Rectal smooth muscle tissue (tissue), 1 donor: ENCODE measurements around the gene IL34.
"Not testable (repeated sequence)": the region's sequence is repeated elsewhere in the genome, so short reads cannot be mapped to it uniquely, and the experiment has no call there.

Experiments used
- H3K27ac ChIP-seq: one replicate; pipeline ENCODE4 v1.7.0; 2013; ENCODE audit warnings: low read depth, low read length, inconsistent platforms
- H3K27me3 ChIP-seq: one replicate; pipeline ENCODE4 v1.7.0; 2013; ENCODE audit warnings: low read length; ENCODE audit not compliant: control insufficient read depth, insufficient read depth
- H3K36me3 ChIP-seq: one replicate; pipeline ENCODE4 v1.7.0; 2013; ENCODE audit warnings: low read length; ENCODE audit not compliant: control insufficient read depth, insufficient read depth
- H3K4me1 ChIP-seq: one replicate; pipeline ENCODE4 v1.7.0; 2013; ENCODE audit warnings: low read length; ENCODE audit not compliant: control insufficient read depth, insufficient read depth
- H3K4me3 ChIP-seq: one replicate; pipeline ENCODE4 v1.7.0; 2013; ENCODE audit warnings: low read length
- H3K9ac ChIP-seq: one replicate; pipeline ENCODE4 v1.7.0; 2013; ENCODE audit warnings: low read length

Gene IL34

DNA sequence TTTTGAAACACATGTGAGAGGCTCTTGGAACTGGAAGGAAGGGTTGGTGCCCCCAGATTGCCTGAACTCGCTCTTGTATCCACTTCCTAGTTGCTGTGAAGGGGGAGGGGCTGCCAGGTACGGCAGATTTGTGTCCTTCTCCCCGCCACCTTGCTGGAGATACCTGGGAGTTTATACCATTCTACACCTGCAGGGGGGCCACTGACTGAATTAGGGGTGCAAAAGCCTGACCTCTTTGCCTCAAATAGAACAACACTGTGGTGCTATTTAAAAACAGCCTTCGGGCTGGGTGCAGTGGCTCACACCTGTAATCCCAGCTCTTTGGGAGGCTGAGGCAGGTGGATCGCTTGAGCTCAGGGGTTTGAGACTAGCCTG is 35.1 kb upstream of the IL34 start:
- no peak overlapping the region for H3K27ac ChIP-seq
- H3K9ac ChIP-seq = no peak overlapping the region
- no peaks in the 10 kb centered on the region for H3K27me3 ChIP-seq
- no peaks in the 10 kb centered on the region for H3K36me3 ChIP-seq
- peaks cover 3% of the 10 kb centered on the region for H3K4me1 ChIP-seq
- no peak overlapping the region for H3K4me3 ChIP-seq

DNA sequence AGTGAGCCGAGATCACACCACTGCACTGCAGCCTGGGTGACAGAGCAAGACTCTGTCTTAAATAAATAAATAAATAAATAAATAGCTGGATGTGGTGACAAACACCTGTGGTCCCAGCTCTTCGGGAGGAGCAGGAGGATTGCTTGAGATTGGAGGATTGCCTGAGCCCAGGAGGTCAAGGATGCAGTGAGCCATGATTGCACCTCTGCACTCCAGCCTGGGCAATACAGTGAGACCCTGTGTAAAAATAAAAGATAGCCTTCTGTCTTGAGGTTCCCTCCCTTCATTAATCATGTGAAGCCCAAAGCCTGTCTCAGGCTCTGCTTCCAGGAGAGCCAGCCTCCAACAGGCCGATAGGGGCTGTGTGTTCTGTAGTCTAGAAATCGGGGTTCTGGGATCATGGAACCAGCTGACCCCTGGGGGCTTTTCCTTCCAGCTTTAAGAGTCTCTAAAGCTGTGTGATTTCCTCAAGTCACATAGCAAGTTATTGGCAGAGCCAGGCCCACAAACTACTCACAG is 34.5 kb upstream of the IL34 start:
- Histone ChIP-seq H3K27me3 (no peaks in the 10 kb centered on the region), H3K9ac (no peak overlapping the region), H3K4me3 (no peak overlapping the region), H3K36me3 (no peaks in the 10 kb centered on the region), H3K4me1 (peaks cover 3% of the 10 kb centered on the region), H3K27ac (no peak overlapping the region)

DNA sequence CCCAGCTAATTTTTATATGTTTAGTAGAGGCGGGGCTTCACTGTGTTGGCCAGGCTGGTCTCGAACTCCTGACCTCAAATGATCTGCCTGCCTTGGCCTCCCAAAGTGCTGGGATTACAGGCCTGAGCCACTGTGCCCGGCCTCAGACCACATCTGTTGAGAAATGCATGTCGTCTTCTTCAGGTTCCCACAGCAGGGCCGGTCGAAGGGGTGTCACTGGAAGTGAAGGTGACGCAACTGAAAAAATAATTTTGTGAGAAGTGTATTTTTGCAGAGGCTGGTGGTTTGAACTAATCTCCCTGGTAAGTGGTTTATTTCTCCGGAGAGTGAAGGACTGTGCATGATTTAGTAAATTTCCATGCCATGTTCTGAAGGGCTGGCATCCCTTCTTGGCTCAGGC is 33.4 kb upstream of the IL34 start:
- Histone ChIP-seq H3K36me3 (no peaks in the 10 kb centered on the region), H3K9ac (no peak overlapping the region), H3K27ac (no peak overlapping the region), H3K27me3 (no peaks in the 10 kb centered on the region), H3K4me3 (no peak overlapping the region), H3K4me1 (peaks cover 3% of the 10 kb centered on the region)

DNA sequence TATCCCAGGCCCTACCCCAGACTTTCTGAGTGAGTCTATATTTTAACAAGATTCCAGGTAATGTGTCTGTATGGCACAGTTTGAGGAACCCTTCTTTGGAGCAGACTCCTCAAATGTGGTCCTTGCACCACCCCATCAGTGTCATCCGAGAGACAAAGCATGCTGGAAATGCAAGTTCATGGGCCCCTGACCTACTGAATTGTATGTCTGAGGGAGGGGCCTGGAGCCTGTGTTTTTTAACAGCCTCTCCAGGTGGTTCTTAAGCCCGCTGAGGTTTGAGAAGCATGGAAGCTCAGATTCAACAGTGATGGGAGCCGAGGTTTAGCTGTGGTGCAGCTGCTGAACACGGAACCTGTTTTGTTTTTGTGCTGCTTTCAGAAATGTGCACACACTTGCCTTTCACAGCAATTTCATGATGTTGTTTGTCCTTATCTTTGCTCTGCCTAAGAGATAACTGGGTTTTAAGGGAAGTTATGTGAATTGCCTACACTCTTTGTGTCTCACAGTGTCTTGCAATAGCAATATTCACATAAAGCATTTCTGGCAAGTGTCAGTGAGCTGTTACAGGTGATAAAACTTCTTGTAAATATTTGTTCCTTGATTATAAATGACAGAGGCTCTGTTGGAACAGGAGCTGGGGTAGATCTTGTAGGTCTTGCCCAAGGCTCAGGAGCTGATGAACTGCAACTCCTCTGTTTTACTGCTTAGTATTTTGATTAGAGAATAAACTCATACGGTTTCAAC is 32.0 kb upstream of the IL34 start:
- H3K4me1 ChIP-seq = peaks cover 3% of the 10 kb centered on the region
- H3K27me3 ChIP-seq = no peaks in the 10 kb centered on the region
- H3K36me3 ChIP-seq = no peaks in the 10 kb centered on the region
- no peak overlapping the region for H3K4me3 ChIP-seq
- no peak overlapping the region for H3K9ac ChIP-seq
- H3K27ac ChIP-seq = no peak overlapping the region

DNA sequence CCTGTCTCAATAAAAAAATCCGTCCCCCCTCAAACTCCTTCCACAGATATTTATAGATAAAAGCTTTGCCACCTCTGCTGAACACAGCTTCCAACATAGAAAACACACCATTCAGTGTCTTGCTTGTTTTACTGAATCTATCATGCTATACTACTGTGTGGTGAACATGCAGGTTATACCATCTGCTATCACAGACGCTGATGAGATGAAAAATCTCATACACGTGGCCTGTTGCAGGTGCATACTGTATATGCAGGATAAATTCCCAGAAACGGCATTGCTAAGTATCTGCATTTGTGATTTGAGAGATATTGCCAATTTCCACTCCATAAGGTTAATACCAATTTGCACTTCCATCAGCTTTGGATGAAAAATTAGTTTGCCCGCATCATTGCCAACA is 30.4 kb upstream of the IL34 start:
- Histone ChIP-seq H3K36me3 (no peaks in the 10 kb centered on the region), H3K4me1 (peaks cover 3% of the 10 kb centered on the region), H3K27ac (no peak overlapping the region), H3K27me3 (no peaks in the 10 kb centered on the region), H3K9ac (no peak overlapping the region), H3K4me3 (no peak overlapping the region)

DNA sequence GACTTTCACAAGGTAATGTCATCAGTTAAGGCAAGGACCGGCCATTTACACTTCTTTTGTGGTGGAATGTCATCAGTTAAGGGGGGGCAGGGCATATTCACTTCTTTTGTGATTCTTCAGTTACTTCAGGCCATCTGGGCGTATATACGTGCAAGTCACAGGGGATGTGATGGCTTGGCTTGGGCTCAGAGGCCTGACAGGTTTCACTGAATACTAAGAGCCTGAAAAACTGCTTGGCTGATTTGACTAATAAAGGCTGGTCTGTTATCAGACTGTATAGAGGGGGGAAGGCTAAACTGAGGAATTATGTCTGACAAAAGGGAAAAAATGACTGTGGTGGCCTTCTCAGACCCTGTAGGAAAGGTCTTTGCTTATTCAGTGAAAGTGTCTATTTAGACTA is 24.5 kb upstream of the IL34 start:
- not testable (repeated sequence) for H3K36me3 ChIP-seq, H3K4me1 ChIP-seq, H3K27ac ChIP-seq, H3K27me3 ChIP-seq, H3K9ac ChIP-seq, H3K4me3 ChIP-seq

DNA sequence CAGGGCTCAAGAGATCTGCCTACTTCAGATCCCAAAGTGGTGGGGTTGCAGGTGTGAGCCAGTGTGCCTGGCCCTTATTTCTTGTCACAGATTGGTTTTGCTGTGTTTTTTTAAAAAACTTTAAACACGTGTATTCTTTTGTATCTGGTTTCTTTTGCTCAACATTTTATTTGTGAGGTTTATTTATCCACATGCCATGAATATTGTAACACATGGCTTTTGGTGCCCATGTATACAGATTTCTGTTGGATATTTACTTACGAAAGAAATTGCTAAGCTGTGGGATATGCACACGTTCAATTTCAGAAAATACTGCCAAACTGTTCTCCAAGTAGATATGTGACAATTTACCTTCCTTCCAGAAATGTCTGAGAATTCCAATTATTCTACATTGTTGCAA is 18.7 kb upstream of the IL34 start:
- Histone ChIP-seq H3K36me3 (no peaks in the 10 kb centered on the region), H3K27me3 (no peaks in the 10 kb centered on the region), H3K4me1 (no peaks in the 10 kb centered on the region), H3K9ac (no peak overlapping the region), H3K4me3 (no peak overlapping the region), H3K27ac (no peak overlapping the region)

DNA sequence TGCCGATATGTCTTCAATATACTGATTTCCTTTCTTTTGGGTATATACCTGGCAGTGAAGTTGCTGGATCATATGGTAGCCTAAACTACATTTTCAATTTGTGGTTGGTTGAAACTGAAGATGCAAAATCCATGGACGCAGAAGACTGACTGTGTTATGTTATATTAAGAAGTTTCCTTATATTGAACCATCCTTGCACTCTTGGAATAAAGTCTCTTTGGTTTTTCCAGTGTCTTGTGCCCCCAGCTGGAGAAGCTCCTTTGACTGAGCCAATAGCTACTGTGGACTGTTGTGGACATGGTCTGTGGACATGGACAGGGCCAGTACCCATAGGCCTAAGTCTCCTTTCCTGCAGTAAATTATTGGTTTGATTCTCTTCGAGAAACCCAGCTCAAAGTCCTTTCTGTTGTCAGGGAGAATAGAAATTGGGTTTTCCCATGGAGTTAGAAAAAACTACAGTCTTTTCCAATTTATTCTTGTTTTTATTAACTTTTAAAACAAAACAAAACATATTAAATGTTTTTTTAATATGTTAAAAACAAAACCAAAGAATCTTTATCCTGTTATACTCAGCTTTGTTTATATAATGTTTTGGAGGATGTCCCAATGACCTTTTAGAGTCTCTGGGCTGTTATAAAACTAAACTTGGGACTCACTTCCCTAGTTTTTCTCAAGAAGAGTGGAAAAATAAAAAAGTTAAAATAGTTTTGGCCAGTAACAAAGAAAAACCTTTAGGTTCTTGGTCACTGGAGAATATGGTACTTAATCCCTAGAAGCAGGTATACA is 15.2 kb upstream of the IL34 start:
- H3K27me3 ChIP-seq = no peaks in the 10 kb centered on the region
- no peak overlapping the region for H3K9ac ChIP-seq
- no peaks in the 10 kb centered on the region for H3K36me3 ChIP-seq
- H3K27ac ChIP-seq = no peak overlapping the region
- no peaks in the 10 kb centered on the region for H3K4me1 ChIP-seq
- no peak overlapping the region for H3K4me3 ChIP-seq

DNA sequence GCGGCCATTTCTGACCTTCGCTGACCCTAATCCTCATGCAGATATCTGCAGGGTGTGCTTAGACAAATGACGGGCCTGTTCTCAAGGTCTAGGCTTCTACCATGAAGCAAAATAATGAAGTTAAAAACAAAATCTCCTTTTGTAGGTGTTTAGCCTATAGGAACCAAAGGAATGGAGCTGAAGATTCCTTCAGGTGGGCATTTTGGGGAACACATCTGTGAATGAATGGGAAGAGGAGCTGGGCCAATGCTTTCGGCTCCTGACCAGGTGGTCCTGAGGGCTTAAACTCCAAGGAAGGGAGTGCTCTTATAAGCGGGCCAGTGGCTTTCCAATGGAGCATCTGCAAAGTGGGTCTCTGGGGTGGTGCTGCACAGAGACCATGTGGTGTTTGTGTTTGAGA is 14.1 kb upstream of the IL34 start:
- no peaks in the 10 kb centered on the region for H3K27me3 ChIP-seq
- no peaks in the 10 kb centered on the region for H3K4me1 ChIP-seq
- no peak overlapping the region for H3K4me3 ChIP-seq
- H3K27ac ChIP-seq = no peak overlapping the region
- H3K36me3 ChIP-seq = no peaks in the 10 kb centered on the region
- H3K9ac ChIP-seq = no peak overlapping the region

DNA sequence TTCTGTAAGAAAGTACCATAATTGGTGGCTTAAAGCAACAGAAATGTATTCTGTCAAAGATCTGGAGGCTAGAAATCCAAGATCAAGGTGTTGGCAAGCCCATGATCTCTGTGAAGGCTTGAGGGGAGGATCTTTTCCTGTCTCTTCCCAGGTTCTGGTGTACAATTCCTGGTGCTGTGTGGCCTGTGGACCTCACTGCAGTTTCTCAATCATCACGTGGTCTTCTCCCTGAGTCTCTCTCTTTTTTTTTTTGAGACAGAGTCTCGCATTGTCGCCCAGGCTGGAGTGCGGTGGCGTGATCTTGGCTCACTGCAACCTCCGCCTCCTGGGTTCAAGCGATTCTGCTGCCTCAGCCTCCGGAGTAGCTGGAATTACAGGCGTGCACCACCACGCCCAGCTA is 12.7 kb upstream of the IL34 start:
- not testable (repeated sequence) for H3K9ac ChIP-seq, H3K4me1 ChIP-seq, H3K4me3 ChIP-seq, H3K27me3 ChIP-seq, H3K36me3 ChIP-seq, H3K27ac ChIP-seq

DNA sequence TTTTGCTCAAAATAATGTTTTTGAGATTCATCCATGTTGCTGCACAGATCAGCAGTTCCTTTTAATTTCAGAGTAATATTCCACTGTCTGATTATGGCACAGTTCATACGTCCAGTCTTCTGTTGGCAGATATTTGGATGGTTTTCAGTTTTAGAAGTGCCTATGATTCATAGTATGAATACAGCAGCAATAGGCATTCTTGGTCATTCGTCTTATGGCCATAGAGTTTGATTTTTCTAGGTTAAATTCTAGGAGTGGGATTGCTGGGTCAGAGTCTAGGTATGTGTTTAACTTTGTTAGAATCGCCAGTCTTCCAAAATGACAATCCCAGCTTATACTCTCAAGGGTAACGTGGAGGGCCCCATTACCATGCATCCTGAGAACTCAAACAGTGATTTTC is 11.5 kb upstream of the IL34 start:
- H3K36me3 ChIP-seq = no peaks in the 10 kb centered on the region
- no peaks in the 10 kb centered on the region for H3K4me1 ChIP-seq
- no peaks in the 10 kb centered on the region for H3K27me3 ChIP-seq
- no peak overlapping the region for H3K4me3 ChIP-seq
- H3K27ac ChIP-seq = no peak overlapping the region
- no peak overlapping the region for H3K9ac ChIP-seq

DNA sequence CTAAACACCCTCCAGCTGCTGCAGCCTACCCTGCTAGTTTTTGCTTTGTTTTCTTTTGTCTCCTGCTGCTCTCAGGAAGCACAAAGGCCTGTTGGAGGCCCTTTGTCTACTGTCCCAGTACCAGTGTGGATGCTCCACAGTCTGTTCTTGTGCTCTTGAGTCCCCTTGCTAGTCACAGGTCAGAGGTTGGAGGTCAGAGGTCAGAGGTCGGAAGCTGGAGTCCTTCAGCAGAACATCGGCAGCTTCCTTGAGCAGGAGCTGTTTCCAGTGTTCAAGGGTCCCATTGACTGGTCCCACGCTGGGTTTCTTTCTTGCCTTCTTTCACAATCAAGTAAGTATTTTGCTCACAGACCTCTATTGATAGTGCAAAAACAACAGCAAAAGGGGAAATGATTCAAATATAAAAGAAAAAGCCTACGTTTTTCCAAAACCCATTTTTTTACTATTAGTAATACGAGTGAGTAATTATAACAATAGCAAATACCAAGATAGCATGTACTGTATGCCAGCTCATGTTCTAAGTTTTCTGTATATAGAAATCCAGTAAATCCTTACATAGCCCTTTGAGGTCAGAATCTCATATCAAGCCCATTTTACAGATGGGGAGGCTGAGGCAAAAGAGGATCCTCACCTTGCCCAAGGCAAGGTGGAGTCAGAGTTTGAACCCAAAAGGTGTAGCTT is 10.9 kb upstream of the IL34 start:
- H3K27me3 ChIP-seq = no peaks in the 10 kb centered on the region
- no peaks in the 10 kb centered on the region for H3K4me1 ChIP-seq
- no peak overlapping the region for H3K27ac ChIP-seq
- no peak overlapping the region for H3K9ac ChIP-seq
- no peak overlapping the region for H3K4me3 ChIP-seq
- H3K36me3 ChIP-seq = no peaks in the 10 kb centered on the region
